SHP77 (cell line): ENCODE measurements around the gene CACNA2D1.

Experiments
- DNase-seq, 2 experiments: peaks; one replicate each; lab custom pipeline; 2025; lab: John Stamatoyannopoulos, UW

CACNA2D1 gene

GRCh38 chr7:82230811-82231581 lies 212.6 kb downstream of the CACNA2D1 start:
- DNase-seq = no peak

DNA sequence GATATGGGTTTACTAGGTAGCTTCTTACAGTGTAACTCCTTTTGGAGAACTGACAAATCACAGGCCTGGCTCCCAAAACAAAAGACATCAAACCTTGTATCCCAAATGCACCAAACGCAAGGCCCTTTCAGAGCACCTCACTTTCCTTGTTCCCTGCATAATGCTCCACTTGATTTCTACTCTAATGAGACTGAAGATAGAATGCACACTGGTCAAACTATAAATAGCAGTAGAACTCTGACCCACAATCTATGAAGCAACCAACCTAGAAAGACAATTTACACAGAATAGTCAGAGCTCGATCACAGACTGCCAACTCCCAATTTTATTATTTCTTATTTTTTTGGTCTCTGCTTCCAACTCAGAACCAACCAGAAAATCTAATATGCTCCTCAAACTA lies 214.4 kb downstream of the CACNA2D1 start:
- no peak for DNase-seq

GRCh38 chr7:82226191-82226590 lies 217.4 kb downstream of the CACNA2D1 start:
- no peak for DNase-seq

GRCh38 chr7:82224529-82224928 lies 219.0 kb downstream of the CACNA2D1 start:
- DNase-seq = no peak

DNA sequence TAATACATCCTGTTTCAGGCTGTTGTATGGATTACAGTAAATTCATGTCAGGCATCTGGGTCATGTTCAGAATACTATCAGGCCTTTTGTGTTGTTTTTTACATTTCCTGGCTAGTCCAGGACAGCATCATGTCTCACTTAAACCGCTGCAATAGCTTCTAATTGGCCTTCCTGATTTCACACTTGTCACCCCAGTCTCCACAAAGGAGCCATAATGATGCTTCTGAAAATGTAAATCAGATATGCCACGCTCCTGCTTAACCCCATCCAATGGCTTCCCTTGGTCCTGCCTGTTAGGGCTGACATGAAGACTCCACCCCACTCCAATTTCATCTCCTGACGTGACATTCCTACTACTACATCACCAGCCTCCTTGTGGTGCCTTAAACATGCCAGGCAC lies 220.0 kb downstream of the CACNA2D1 start:
- no peak for DNase-seq

- DNase-seq = no peak
These were observed 222.4 kb downstream of the CACNA2D1 start for GRCh38 chr7:82221152-82221674.

- no peak for DNase-seq
These were observed 231.1 kb downstream of the CACNA2D1 start for GRCh38 chr7:82212466-82212865.

- no peak for DNase-seq
These were observed 232.2 kb downstream of the CACNA2D1 start for GRCh38 chr7:82211333-82211732.

- no peak for DNase-seq
These were observed 233.0 kb downstream of the CACNA2D1 start for GRCh38 chr7:82210416-82211184.

DNA sequence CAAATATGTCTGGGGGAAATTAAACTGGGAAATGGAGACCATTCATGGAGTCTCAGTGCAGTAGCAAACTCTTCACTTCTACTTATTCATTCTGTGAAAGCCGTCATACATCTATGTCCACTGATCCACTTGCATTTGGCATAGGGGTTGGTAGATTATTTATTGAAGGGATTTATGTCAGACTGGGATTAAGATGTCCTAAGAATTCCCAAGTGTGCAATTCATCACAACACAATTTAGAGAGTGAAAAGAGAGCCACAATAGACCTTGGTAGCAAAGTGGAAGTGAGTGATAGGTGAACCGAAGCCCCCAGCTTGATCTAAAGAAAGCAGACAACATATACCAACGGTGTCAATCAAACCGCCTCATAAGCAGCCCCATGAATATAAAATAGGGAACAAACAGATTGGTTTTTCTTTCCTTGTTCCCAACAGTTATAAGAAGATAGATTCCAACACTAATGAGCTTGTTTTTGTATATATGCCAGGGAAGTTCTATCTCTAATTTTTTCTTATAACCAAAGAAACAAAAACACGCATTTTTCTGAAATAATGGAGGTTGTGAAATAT lies 234.3 kb downstream of the CACNA2D1 start:
- no peak for DNase-seq

- no peak for DNase-seq
These were observed 238.9 kb downstream of the CACNA2D1 start for GRCh38 chr7:82204694-82205093.

DNA sequence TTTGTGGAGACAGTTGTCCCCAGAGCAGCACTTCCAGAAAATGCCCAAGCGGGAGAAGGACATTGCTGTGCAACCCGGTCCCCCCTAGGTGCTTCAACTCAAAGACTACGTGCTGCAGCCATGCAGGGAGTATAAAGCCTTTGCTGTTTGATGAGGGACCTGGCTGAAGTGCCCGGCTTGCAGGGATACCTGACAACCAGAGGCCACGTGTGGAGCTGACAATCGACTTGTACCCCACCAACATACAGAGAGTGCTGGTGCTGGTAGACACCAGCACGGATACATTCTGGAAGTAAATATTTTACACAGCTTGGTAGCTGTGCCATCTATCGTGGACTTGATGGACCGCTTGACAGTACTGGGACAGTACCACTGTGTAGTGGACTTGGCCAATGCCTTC lies 240.6 kb downstream of the CACNA2D1 start:
- no peak for DNase-seq

GRCh38 chr7:82202107-82202506 lies 241.5 kb downstream of the CACNA2D1 start:
- DNase-seq = no peak

DNA sequence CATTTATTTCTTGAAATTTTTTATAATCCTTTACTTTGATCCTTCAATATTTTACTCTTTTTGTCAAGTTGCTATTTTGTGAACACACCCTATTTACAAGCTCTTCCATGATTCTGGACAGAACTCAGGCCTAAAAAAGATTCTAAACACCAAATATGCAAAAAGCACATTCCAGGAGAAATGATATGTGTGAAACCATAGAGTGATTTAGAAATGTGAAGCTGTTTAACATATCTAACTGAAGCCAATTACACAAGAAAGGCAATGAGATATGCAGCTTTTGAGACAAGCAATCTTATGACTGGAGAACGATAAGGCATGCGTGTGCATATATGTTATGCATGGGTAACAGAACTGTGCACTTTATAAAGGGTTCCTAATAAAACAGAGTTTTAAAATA lies 243.0 kb downstream of the CACNA2D1 start:
- no peak for DNase-seq

GRCh38 chr7:82194016-82194643 lies 249.4 kb downstream of the CACNA2D1 start:
- DNase-seq = no peak

- DNase-seq = no peak
These were observed 254.9 kb downstream of the CACNA2D1 start for GRCh38 chr7:82188636-82189035.

- DNase-seq = no peak
These were observed 258.1 kb downstream of the CACNA2D1 start for GRCh38 chr7:82185443-82185842.

- no peak for DNase-seq
These were observed 259.9 kb downstream of the CACNA2D1 start for GRCh38 chr7:82183634-82184033.

DNA sequence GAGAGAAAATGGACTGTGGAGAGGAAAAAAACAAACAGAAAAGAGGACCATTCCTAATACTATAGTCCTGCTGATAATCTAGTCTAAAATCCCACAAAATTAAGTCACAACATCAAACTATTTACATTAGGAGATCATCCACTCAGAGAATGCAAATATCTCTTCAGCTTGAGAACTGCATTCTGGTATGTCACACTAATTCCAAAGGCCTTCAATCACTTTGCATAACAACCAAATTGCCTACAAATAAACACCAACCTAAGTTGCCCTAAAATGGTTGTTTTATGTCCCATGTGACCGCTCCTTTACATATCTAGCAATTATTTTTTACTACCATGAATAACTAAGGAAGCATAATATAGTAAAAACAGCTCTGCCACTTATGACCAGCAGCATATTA lies 264.3 kb downstream of the CACNA2D1 start:
- DNase-seq = no peak

DNA sequence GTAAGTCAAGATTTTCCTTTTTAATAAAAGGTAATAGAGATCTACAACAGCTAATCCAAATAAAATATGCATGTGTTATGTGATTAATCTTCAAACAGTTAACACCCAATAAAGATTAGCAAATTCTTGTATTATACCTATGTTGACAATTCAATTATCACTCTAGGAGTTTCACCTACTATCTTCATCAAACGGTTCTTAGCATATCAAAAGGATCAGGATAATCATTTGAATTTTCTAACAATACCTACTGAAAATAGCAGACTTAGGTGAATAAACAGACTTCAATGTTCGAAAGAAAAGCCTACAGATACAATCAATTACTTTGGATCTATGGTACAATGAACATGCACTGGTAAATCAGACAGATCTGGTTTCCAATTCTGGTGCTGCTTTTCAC lies 268.3 kb downstream of the CACNA2D1 start:
- DNase-seq = no peak

- no peak for DNase-seq
These were observed 270.1 kb downstream of the CACNA2D1 start for GRCh38 chr7:82173400-82174021.

DNA sequence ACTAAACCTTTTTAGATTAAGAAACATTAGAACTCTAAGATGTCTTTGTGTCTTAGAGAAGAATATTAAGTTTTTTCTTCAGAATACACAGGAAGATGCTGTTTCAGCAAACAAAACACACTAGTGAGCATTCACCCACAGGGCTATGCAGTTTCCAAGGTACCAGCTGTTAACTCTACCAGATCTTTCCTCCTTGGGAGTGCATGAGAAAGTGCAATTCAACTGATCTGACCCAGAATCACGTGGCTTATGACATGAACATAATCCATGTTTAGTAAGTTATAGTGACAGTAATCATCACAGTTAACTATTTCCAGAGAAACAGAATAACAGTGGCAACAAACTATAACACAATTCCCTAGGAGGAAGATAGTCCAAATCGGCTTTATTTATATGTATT lies 270.7 kb downstream of the CACNA2D1 start:
- DNase-seq = no peak
